ENCODE measurements around the gene GALNT5.

Gene GALNT5

GRCh38 chr2:157229572-157229971 is 27.9 kb upstream of the GALNT5 start:
- H3K36me3 ChIP-seq (ENCODE audit: control insufficient read depth in 1 of 2, insufficient read depth in 2 of 2, low read length in 2 of 2): no peaks in the 10 kb centered on the region
- no peaks in the 10 kb centered on the region for H3K4me1 ChIP-seq (ENCODE audit: control insufficient read depth in 1 of 2, insufficient read depth in 2 of 2, low read length in 2 of 2)
- H3K27ac ChIP-seq (ENCODE audit: low read length): no peak overlapping the region
- H3K4me3 ChIP-seq (ENCODE audit: low read depth in 1 of 2, low read length in 2 of 2): no peak overlapping the region
- no peaks in the 10 kb centered on the region for H3K27me3 ChIP-seq (ENCODE audit: low read depth, low read length)
- no peaks in the 10 kb centered on the region for H3K9me3 ChIP-seq (ENCODE audit: control insufficient read depth in 1 of 2, low read length in 2 of 2)

- H3K27ac ChIP-seq (ENCODE audit: low read length): no peak overlapping the region
- no peaks in the 10 kb centered on the region for H3K4me1 ChIP-seq (ENCODE audit: control insufficient read depth in 1 of 2, insufficient read depth in 2 of 2, low read length in 2 of 2)
- no peak overlapping the region for H3K4me3 ChIP-seq (ENCODE audit: low read depth in 1 of 2, low read length in 2 of 2)
- H3K9me3 ChIP-seq (ENCODE audit: control insufficient read depth in 1 of 2, low read length in 2 of 2): no peaks in the 10 kb centered on the region
- no peaks in the 10 kb centered on the region for H3K36me3 ChIP-seq (ENCODE audit: control insufficient read depth in 1 of 2, insufficient read depth in 2 of 2, low read length in 2 of 2)
- H3K27me3 ChIP-seq (ENCODE audit: low read depth, low read length): no peaks in the 10 kb centered on the region
Measured at GRCh38 chr2:157231476-157231875, 26.0 kb upstream of the GALNT5 start.

- no peaks in the 10 kb centered on the region for H3K36me3 ChIP-seq (ENCODE audit: control insufficient read depth in 1 of 2, insufficient read depth in 2 of 2, low read length in 2 of 2)
- H3K27me3 ChIP-seq (ENCODE audit: low read depth, low read length): no peaks in the 10 kb centered on the region
- no peaks in the 10 kb centered on the region for H3K9me3 ChIP-seq (ENCODE audit: control insufficient read depth in 1 of 2, low read length in 2 of 2)
- H3K27ac ChIP-seq (ENCODE audit: low read length): no peak overlapping the region
- H3K4me1 ChIP-seq (ENCODE audit: control insufficient read depth in 1 of 2, insufficient read depth in 2 of 2, low read length in 2 of 2): no peaks in the 10 kb centered on the region
- H3K4me3 ChIP-seq (ENCODE audit: low read depth in 1 of 2, low read length in 2 of 2): no peak overlapping the region
Measured at GRCh38 chr2:157233506-157233905, 24.0 kb upstream of the GALNT5 start.

GRCh38 chr2:157236404-157236803 is 21.1 kb upstream of the GALNT5 start:
- Histone ChIP-seq H3K36me3 (ENCODE audit: control insufficient read depth in 1 of 2, insufficient read depth in 2 of 2, low read length in 2 of 2) (no peaks in the 10 kb centered on the region), H3K4me3 (ENCODE audit: low read depth in 1 of 2, low read length in 2 of 2) (no peak overlapping the region), H3K27me3 (ENCODE audit: low read depth, low read length) (no peaks in the 10 kb centered on the region), H3K9me3 (ENCODE audit: control insufficient read depth in 1 of 2, low read length in 2 of 2) (no peaks in the 10 kb centered on the region), H3K27ac (ENCODE audit: low read length) (no peak overlapping the region), H3K4me1 (ENCODE audit: control insufficient read depth in 1 of 2, insufficient read depth in 2 of 2, low read length in 2 of 2) (no peaks in the 10 kb centered on the region)

- Histone ChIP-seq H3K4me3 (ENCODE audit: low read depth in 1 of 2, low read length in 2 of 2) (no peak overlapping the region), H3K9me3 (ENCODE audit: control insufficient read depth in 1 of 2, low read length in 2 of 2) (no peaks in the 10 kb centered on the region), H3K36me3 (ENCODE audit: control insufficient read depth in 1 of 2, insufficient read depth in 2 of 2, low read length in 2 of 2) (no peaks in the 10 kb centered on the region), H3K4me1 (ENCODE audit: control insufficient read depth in 1 of 2, insufficient read depth in 2 of 2, low read length in 2 of 2) (no peaks in the 10 kb centered on the region), H3K27me3 (ENCODE audit: low read depth, low read length) (no peaks in the 10 kb centered on the region), H3K27ac (ENCODE audit: low read length) (no peak overlapping the region)
Measured at GRCh38 chr2:157238296-157238695, 19.2 kb upstream of the GALNT5 start.

- Histone ChIP-seq H3K27me3 (ENCODE audit: low read depth, low read length) (no peaks in the 10 kb centered on the region), H3K9me3 (ENCODE audit: control insufficient read depth in 1 of 2, low read length in 2 of 2) (no peaks in the 10 kb centered on the region), H3K27ac (ENCODE audit: low read length) (no peak overlapping the region), H3K4me3 (ENCODE audit: low read depth in 1 of 2, low read length in 2 of 2) (no peak overlapping the region), H3K36me3 (ENCODE audit: control insufficient read depth in 1 of 2, insufficient read depth in 2 of 2, low read length in 2 of 2) (no peaks in the 10 kb centered on the region), H3K4me1 (ENCODE audit: control insufficient read depth in 1 of 2, insufficient read depth in 2 of 2, low read length in 2 of 2) (no peaks in the 10 kb centered on the region)
Measured at GRCh38 chr2:157244691-157245090, 12.8 kb upstream of the GALNT5 start.

- no peak overlapping the region for H3K4me3 ChIP-seq (ENCODE audit: low read depth in 1 of 2, low read length in 2 of 2)
- no peaks in the 10 kb centered on the region for H3K4me1 ChIP-seq (ENCODE audit: control insufficient read depth in 1 of 2, insufficient read depth in 2 of 2, low read length in 2 of 2)
- H3K9me3 ChIP-seq (ENCODE audit: control insufficient read depth in 1 of 2, low read length in 2 of 2): no peaks in the 10 kb centered on the region
- H3K27ac ChIP-seq (ENCODE audit: low read length): no peak overlapping the region
- no peaks in the 10 kb centered on the region for H3K36me3 ChIP-seq (ENCODE audit: control insufficient read depth in 1 of 2, insufficient read depth in 2 of 2, low read length in 2 of 2)
- no peaks in the 10 kb centered on the region for H3K27me3 ChIP-seq (ENCODE audit: low read depth, low read length)
Measured at GRCh38 chr2:157245144-157245840, 12.2 kb upstream of the GALNT5 start.

- Histone ChIP-seq H3K27me3 (ENCODE audit: low read depth, low read length) (no peaks in the 10 kb centered on the region), H3K9me3 (ENCODE audit: control insufficient read depth in 1 of 2, low read length in 2 of 2) (no peaks in the 10 kb centered on the region), H3K27ac (ENCODE audit: low read length) (no peak overlapping the region), H3K4me3 (ENCODE audit: low read depth in 1 of 2, low read length in 2 of 2) (no peak overlapping the region), H3K4me1 (ENCODE audit: control insufficient read depth in 1 of 2, insufficient read depth in 2 of 2, low read length in 2 of 2) (no peaks in the 10 kb centered on the region), H3K36me3 (ENCODE audit: control insufficient read depth in 1 of 2, insufficient read depth in 2 of 2, low read length in 2 of 2) (no peaks in the 10 kb centered on the region)
Measured at GRCh38 chr2:157245846-157246764, 11.4 kb upstream of the GALNT5 start.

GRCh38 chr2:157246765-157247407 is 10.6 kb upstream of the GALNT5 start:
- H3K9me3 ChIP-seq (ENCODE audit: control insufficient read depth in 1 of 2, low read length in 2 of 2): no peaks in the 10 kb centered on the region
- H3K27ac ChIP-seq (ENCODE audit: low read length): no peak overlapping the region
- no peaks in the 10 kb centered on the region for H3K27me3 ChIP-seq (ENCODE audit: low read depth, low read length)
- no peak overlapping the region for H3K4me3 ChIP-seq (ENCODE audit: low read depth in 1 of 2, low read length in 2 of 2)
- H3K4me1 ChIP-seq (ENCODE audit: control insufficient read depth in 1 of 2, insufficient read depth in 2 of 2, low read length in 2 of 2): no peaks in the 10 kb centered on the region
- H3K36me3 ChIP-seq (ENCODE audit: control insufficient read depth in 1 of 2, insufficient read depth in 2 of 2, low read length in 2 of 2): no peaks in the 10 kb centered on the region

GRCh38 chr2:157250836-157251235 is 6.7 kb upstream of the GALNT5 start:
- no peak overlapping the region for H3K4me3 ChIP-seq (ENCODE audit: low read depth in 1 of 2, low read length in 2 of 2)
- H3K9me3 ChIP-seq (ENCODE audit: control insufficient read depth in 1 of 2, low read length in 2 of 2): no peaks in the 10 kb centered on the region
- H3K27me3 ChIP-seq (ENCODE audit: low read depth, low read length): no peaks in the 10 kb centered on the region
- no peak overlapping the region for H3K27ac ChIP-seq (ENCODE audit: low read length)
- no peaks in the 10 kb centered on the region for H3K4me1 ChIP-seq (ENCODE audit: control insufficient read depth in 1 of 2, insufficient read depth in 2 of 2, low read length in 2 of 2)
- H3K36me3 ChIP-seq (ENCODE audit: control insufficient read depth in 1 of 2, insufficient read depth in 2 of 2, low read length in 2 of 2): no peaks in the 10 kb centered on the region

GRCh38 chr2:157251932-157252331 is 5.6 kb upstream of the GALNT5 start:
- Histone ChIP-seq H3K36me3 (ENCODE audit: control insufficient read depth in 1 of 2, insufficient read depth in 2 of 2, low read length in 2 of 2) (no peaks in the 10 kb centered on the region), H3K27me3 (ENCODE audit: low read depth, low read length) (no peaks in the 10 kb centered on the region), H3K4me3 (ENCODE audit: low read depth in 1 of 2, low read length in 2 of 2) (no peak overlapping the region), H3K27ac (ENCODE audit: low read length) (no peak overlapping the region), H3K4me1 (ENCODE audit: control insufficient read depth in 1 of 2, insufficient read depth in 2 of 2, low read length in 2 of 2) (no peaks in the 10 kb centered on the region), H3K9me3 (ENCODE audit: control insufficient read depth in 1 of 2, low read length in 2 of 2) (no peaks in the 10 kb centered on the region)

All from muscle layer of duodenum (tissue), 2 donors.